HCT116 (cell line): ENCODE results near the gene NTRK3.

Source experiments
- CEBPB ChIP-seq: IDR thresholded peaks from 2 replicates; pipeline ENCODE4 v1.6.1; 2012; ENCODE audit warnings: low read depth
- CTCF ChIP-seq, 3 experiments: fragments of 200-600 bp in 1 of 3; sonication (generic) in 1 of 3; IDR thresholded peaks in 2 of 3; conservative IDR thresholded peaks in 1 of 3; 2 replicates each; pipeline ENCODE4 v1.5.1; 2012 to 2017; ENCODE audit warnings: low read depth in 2 of 3, low read length in 2 of 3, antibody characterized with exemption in 1 of 3, borderline replicate concordance in 1 of 3, control low read depth in 1 of 3, mild to moderate bottlenecking in 1 of 3, mixed read lengths in 1 of 3, mixed run types in 1 of 3, moderate library complexity in 1 of 3; ENCODE audit not compliant: insufficient read depth in 1 of 3
- EZH2 ChIP-seq: fragments of 200-600 bp; sonication (generic); IDR thresholded peaks from 2 replicates; pipeline ENCODE4 v1.6.1; 2017; ENCODE audit warnings: antibody characterized with exemption, mixed run types
- POLR2A ChIP-seq: IDR thresholded peaks from 2 replicates; pipeline ENCODE4 v1.7.0; 2011; ENCODE audit warnings: borderline replicate concordance; ENCODE audit not compliant: insufficient read depth, insufficient read length; ENCODE audit errors: extremely low read depth
- POLR2AphosphoS5 ChIP-seq: IDR thresholded peaks from 2 replicates; pipeline ENCODE4 v1.6.1; 2011; ENCODE audit warnings: mild to moderate bottlenecking, low read depth, low read length, moderate library complexity
- SIN3A ChIP-seq: IDR thresholded peaks from 2 replicates; pipeline ENCODE4 v1.6.1; 2012; ENCODE audit warnings: low read depth
- SRF ChIP-seq: IDR thresholded peaks from 2 replicates; pipeline ENCODE4 v1.6.1; 2012; ENCODE audit warnings: low read depth

GRCh38 chr15:88022716-88023115 lies 233.8 kb downstream of the NTRK3 start:
- no peak for TF ChIP-seq CTCF (IDR thresholded peaks at IDR 0.05 in 2 of 3, conservative IDR thresholded peaks at IDR 0.05 in 1 of 3; ENCODE audit: borderline replicate concordance in 1 of 3, insufficient read depth in 1 of 3, low read depth in 2 of 3, low read length in 2 of 3)
- no peak for TF ChIP-seq POLR2A
- TF ChIP-seq SRF, result no peak
- TF ChIP-seq POLR2AphosphoS5, result no peak
- no peak for TF ChIP-seq CEBPB
- TF ChIP-seq SIN3A, result no peak
- TF ChIP-seq EZH2, result no peak
